Astrocyte (in vitro differentiated cells and primary cell): ENCODE measurements around the gene ROR2. TPM values are rescaled to one million over a fixed set of nuclear protein-coding genes. Genes with fewer than 3 reads are reported as not detected.

Source experiments
- DNase-seq: peaks from one replicate; pipeline ENCODE4 v3.0.0-alpha.2; 2010; ENCODE audit warnings: low read depth
- FAIRE-seq: peaks from 2 replicates; lab custom pipeline; 2011; peaks lifted over from hg19 to GRCh38; lab: Jason Lieb, UNC
- H2AFZ ChIP-seq: 2 replicates; pipeline ENCODE4 v1.6.0; 2012; ENCODE audit warnings: low read depth, low read length, inconsistent platforms
- H3K27ac ChIP-seq: 2 replicates; pipeline ENCODE4 v1.5.1; 2011; ENCODE audit warnings: low read depth, low read length, inconsistent platforms
- H3K27me3 ChIP-seq: 2 replicates; pipeline ENCODE4 v1.6.0; 2011; ENCODE audit warnings: low read length, inconsistent platforms; ENCODE audit not compliant: insufficient read depth
- H3K36me3 ChIP-seq: 2 replicates; pipeline ENCODE4 v1.5.1; 2011; ENCODE audit warnings: low read length, inconsistent platforms; ENCODE audit not compliant: insufficient read depth
- H3K4me1 ChIP-seq: 2 replicates; pipeline ENCODE4 v1.5.1; 2011; ENCODE audit warnings: low read length, inconsistent platforms; ENCODE audit not compliant: insufficient read depth
- H3K4me2 ChIP-seq: 2 replicates; pipeline ENCODE4 v1.6.0; 2012; ENCODE audit warnings: low read length, inconsistent platforms
- H3K4me3 ChIP-seq: 2 replicates; pipeline ENCODE4 v1.5.1; 2011; ENCODE audit warnings: low read depth, mild to moderate bottlenecking, low read length, inconsistent platforms; ENCODE audit not compliant: insufficient read depth
- H3K79me2 ChIP-seq: 2 replicates; pipeline ENCODE4 v1.6.0; 2012; ENCODE audit warnings: mild to moderate bottlenecking, low read length, inconsistent platforms; ENCODE audit not compliant: insufficient read depth
- H3K9ac ChIP-seq: 2 replicates; pipeline ENCODE4 v1.6.0; 2012; ENCODE audit warnings: mild to moderate bottlenecking, low read length, inconsistent platforms
- H3K9me3 ChIP-seq: 2 replicates; pipeline ENCODE4 v1.5.1; 2012; ENCODE audit warnings: low read depth, mild to moderate bottlenecking, low read length, inconsistent platforms; ENCODE audit not compliant: insufficient read depth
- H4K20me1 ChIP-seq: 2 replicates; pipeline ENCODE4 v1.6.0; 2012; ENCODE audit warnings: low read length, inconsistent platforms; ENCODE audit not compliant: insufficient read depth
- H3K27ac Mint-ChIP-seq: one replicate; pipeline ENCODE4 v1.8.0; 2021; ENCODE audit warnings: mild to moderate bottlenecking, mixed read lengths; ENCODE audit not compliant: unreplicated experiment
- H3K27me3 Mint-ChIP-seq: one replicate; pipeline ENCODE4 v1.8.0; 2021; ENCODE audit warnings: low read depth, mixed read lengths; ENCODE audit not compliant: unreplicated experiment
- H3K36me3 Mint-ChIP-seq: one replicate; pipeline ENCODE4 v1.8.0; 2021; ENCODE audit warnings: low read depth, mixed read lengths; ENCODE audit not compliant: unreplicated experiment
- H3K4me1 Mint-ChIP-seq: one replicate; pipeline ENCODE4 v1.8.0; 2021; ENCODE audit warnings: low read depth, mixed read lengths; ENCODE audit not compliant: unreplicated experiment
- H3K4me3 Mint-ChIP-seq: one replicate; pipeline ENCODE4 v1.8.0; 2021; ENCODE audit warnings: mild to moderate bottlenecking, moderate library complexity, mixed read lengths; ENCODE audit not compliant: unreplicated experiment
- H3K9me3 Mint-ChIP-seq: one replicate; pipeline ENCODE4 v1.8.0; 2021; ENCODE audit warnings: mild to moderate bottlenecking, mixed read lengths; ENCODE audit not compliant: unreplicated experiment
- CTCF ChIP-seq: IDR thresholded peaks from 2 replicates; pipeline ENCODE4 v1.5.1; 2011; ENCODE audit warnings: low read depth, mild to moderate bottlenecking, inconsistent platforms, low read length, moderate library complexity; ENCODE audit not compliant: insufficient read depth
- EZH2 ChIP-seq: IDR thresholded peaks from 2 replicates; pipeline ENCODE4 v1.6.1; 2012; ENCODE audit warnings: mild to moderate bottlenecking, low read length, inconsistent platforms; ENCODE audit not compliant: insufficient read depth
- total RNA-seq: library from RNA; stranded (reverse); gene quantifications from 2 replicates; pipeline ENCODE4 v1.2.1, GENCODE V29; 2021

The ROR2 gene
- total RNA-seq, 1 donor from 2014 or later, result 4.9 TPM

DNA sequence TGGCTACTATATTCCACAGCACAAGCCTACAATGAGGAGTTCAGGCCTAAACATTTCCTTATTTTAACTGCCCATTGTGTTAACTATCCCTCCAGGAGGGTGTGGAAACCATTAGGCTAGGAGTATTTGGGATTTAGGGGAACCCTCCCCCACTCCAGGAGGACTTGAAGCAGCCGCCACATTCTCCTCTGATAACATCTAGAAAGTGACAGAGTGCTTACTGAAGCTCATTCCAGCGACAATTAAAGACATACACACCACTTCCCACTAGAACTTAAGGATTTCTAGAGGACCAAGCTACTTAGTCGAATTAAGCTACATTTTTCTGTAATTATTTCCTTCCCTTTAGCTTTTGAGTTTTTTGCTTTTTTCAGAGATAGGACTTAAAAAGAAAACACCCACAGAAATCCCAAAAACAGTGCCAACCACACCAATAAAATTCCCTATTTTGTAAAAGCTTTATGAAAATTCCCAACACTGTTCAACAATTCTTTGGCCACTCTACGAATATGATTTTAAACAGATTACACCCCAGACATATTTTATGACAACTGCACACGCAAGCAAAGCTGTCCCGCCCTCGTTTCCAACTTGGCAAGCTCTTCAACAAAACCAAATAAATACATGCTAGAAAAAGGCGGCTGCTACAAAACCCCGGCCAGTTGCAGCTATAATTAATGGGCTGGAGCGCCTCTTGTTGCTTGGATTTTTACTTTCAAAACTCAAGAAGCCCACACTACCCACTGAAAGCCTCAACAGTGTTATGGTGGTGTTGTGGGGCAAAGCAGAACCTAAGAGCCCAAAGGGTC lies 4.5 kb downstream of the ROR2 start:
- H3K27me3 Mint-ChIP-seq, result peaks cover 5% of the 10 kb centered on the region
- H3K27ac ChIP-seq, result no peak overlapping the region
- H3K4me1 ChIP-seq, result peaks cover 4% of the 10 kb centered on the region
- no peaks in the 10 kb centered on the region for H4K20me1 ChIP-seq
- no peak overlapping the region for H2AFZ ChIP-seq
- H3K27ac Mint-ChIP-seq, result no peak overlapping the region
- peaks cover 15% of the 10 kb centered on the region for H3K4me1 Mint-ChIP-seq
- H3K9me3 Mint-ChIP-seq, result peaks cover 2% of the 10 kb centered on the region
- H3K9ac ChIP-seq, result no peak overlapping the region
- H3K9me3 ChIP-seq, result no peaks in the 10 kb centered on the region
- peaks cover 46% of the 10 kb centered on the region for H3K27me3 ChIP-seq
- FAIRE-seq (no peak), DNase-seq (peak; percentile 20)
- no peaks in the 10 kb centered on the region for H3K36me3 ChIP-seq
- TF ChIP-seq EZH2 (no peak), CTCF (no peak)
- no peaks in the 10 kb centered on the region for H3K79me2 ChIP-seq
- no peak overlapping the region for H3K4me3 Mint-ChIP-seq
- no peak overlapping the region for H3K4me2 ChIP-seq
- H3K4me3 ChIP-seq, result no peak overlapping the region
- H3K36me3 Mint-ChIP-seq, result peaks cover 3% of the 10 kb centered on the region

GRCh38 chr9:91944711-91945110 lies 5.3 kb downstream of the ROR2 start:
- no peak overlapping the region for H3K9ac ChIP-seq
- peaks cover 3% of the 10 kb centered on the region for H3K36me3 Mint-ChIP-seq
- no peaks in the 10 kb centered on the region for H3K79me2 ChIP-seq
- FAIRE-seq, result no peak
- H3K9me3 Mint-ChIP-seq, result peaks cover 2% of the 10 kb centered on the region
- H3K36me3 ChIP-seq, result no peaks in the 10 kb centered on the region
- no peak overlapping the region for H3K4me2 ChIP-seq
- no peaks in the 10 kb centered on the region for H4K20me1 ChIP-seq
- no peak overlapping the region for H2AFZ ChIP-seq
- peaks cover 15% of the 10 kb centered on the region for H3K4me1 Mint-ChIP-seq
- no peak overlapping the region for H3K4me3 ChIP-seq
- TF ChIP-seq CTCF (no peak), EZH2 (no peak)
- H3K27me3 ChIP-seq, result peaks cover 45% of the 10 kb centered on the region
- H3K27ac ChIP-seq, result no peak overlapping the region
- no peak for DNase-seq
- H3K9me3 ChIP-seq, result no peaks in the 10 kb centered on the region
- H3K27ac Mint-ChIP-seq, result peak overlapping the region; percentile 34
- H3K4me3 Mint-ChIP-seq, result no peak overlapping the region
- peaks cover 4% of the 10 kb centered on the region for H3K4me1 ChIP-seq
- peaks cover 3% of the 10 kb centered on the region for H3K27me3 Mint-ChIP-seq
